ENCODE results near the gene TREML2.

TREML2 gene

GRCh38 chr6:41184761-41185160 lies 16.2 kb downstream of the TREML2 start:
- H3K4me3 ChIP-seq (ENCODE audit: low read depth, low read length): no peak overlapping the region
- no peak for TF ChIP-seq CTCF (IDR thresholded peaks at IDR 0.05; ENCODE audit: low read depth, low read length)

GRCh38 chr6:41182069-41183034 lies 18.6 kb downstream of the TREML2 start:
- H3K4me3 ChIP-seq (ENCODE audit: low read depth, low read length): no peak overlapping the region
- TF ChIP-seq CTCF (IDR thresholded peaks at IDR 0.05; ENCODE audit: low read depth, low read length): peak; percentile 60

- no peak for TF ChIP-seq CTCF (IDR thresholded peaks at IDR 0.05; ENCODE audit: low read depth, low read length)
- H3K4me3 ChIP-seq (ENCODE audit: low read depth, low read length): no peak overlapping the region
These were observed 19.4 kb downstream of the TREML2 start for GRCh38 chr6:41181566-41181965.

GRCh38 chr6:41179163-41179562 lies 21.8 kb downstream of the TREML2 start:
- H3K4me3 ChIP-seq (ENCODE audit: low read depth, low read length): no peak overlapping the region
- TF ChIP-seq CTCF (IDR thresholded peaks at IDR 0.05; ENCODE audit: low read depth, low read length): no peak

- H3K4me3 ChIP-seq (ENCODE audit: low read depth, low read length): no peak overlapping the region
- no peak for TF ChIP-seq CTCF (IDR thresholded peaks at IDR 0.05; ENCODE audit: low read depth, low read length)
These were observed 23.3 kb downstream of the TREML2 start for GRCh38 chr6:41177695-41178094.

GRCh38 chr6:41177287-41177686 lies 23.7 kb downstream of the TREML2 start:
- no peak overlapping the region for H3K4me3 ChIP-seq (ENCODE audit: low read depth, low read length)
- no peak for TF ChIP-seq CTCF (IDR thresholded peaks at IDR 0.05; ENCODE audit: low read depth, low read length)

GRCh38 chr6:41176189-41176588 lies 24.8 kb downstream of the TREML2 start:
- TF ChIP-seq CTCF (IDR thresholded peaks at IDR 0.05; ENCODE audit: low read depth, low read length): no peak
- H3K4me3 ChIP-seq (ENCODE audit: low read depth, low read length): no peak overlapping the region
